ENCODE results near the gene TTF2.

The TTF2 gene

DNA sequence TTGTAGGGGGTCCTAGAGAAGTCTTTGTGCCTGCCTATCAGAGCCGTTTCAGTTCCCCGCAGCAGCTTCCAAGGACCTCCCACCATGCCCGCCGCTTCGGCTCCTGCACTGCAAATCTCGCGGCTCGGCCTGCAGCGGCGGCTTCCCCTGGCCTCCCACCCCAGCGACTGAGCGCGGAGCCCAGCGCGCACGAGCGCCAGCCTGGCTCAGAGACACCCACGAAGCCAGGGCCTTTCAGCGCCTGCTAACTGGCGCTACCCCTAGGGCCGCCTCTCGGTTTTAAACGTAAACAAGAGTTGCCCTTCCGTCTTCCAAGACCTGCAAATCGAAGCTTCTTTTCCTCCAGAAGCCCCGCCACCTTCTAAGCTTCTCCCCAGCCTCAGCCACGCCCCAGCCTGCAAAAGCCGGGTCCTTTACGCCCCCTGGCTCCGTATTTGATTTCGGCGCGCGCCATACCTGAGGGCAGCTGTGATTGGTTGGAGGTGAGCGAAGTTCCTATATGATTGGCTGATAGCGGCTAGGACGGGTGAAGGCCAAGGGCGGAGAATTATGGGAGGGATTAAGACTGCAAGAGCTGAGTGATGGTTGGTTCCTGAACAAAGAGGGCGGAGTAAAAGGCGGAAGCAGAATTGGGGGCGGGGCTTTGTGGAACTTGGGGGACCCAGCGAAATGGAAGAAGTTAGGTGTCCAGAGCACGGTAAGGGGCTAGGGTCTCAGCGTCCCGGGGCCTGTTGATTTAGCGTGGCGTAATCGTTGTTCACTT, at the start of gene TTF2:
TTF2 (plus strand) TSS at position 649 of the 763 bp plus-strand sequence; CDS start at position 670, 21 bp downstream.
- DNase-seq, result peak; percentile 99

DNA sequence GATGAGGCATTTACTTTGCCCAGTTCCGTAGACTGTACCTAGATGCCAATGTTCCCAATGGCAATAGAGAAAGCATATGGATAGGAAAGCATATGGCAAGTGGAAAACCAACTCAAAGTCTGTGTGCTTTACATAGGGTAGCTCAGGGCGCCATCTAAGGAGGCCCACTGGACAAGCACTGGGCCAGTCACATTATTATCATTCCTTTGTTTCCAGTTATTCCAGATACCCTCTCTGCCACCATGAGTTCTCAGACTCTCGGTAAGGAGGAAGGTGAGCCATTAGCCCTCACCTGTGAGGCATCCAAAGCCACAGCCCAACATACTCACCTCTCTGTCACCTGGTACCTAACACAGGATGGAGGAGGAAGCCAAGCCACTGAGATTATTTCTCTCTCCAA, 48.8 kb upstream of the TTF2 start:
- DNase-seq, result no peak

DNA sequence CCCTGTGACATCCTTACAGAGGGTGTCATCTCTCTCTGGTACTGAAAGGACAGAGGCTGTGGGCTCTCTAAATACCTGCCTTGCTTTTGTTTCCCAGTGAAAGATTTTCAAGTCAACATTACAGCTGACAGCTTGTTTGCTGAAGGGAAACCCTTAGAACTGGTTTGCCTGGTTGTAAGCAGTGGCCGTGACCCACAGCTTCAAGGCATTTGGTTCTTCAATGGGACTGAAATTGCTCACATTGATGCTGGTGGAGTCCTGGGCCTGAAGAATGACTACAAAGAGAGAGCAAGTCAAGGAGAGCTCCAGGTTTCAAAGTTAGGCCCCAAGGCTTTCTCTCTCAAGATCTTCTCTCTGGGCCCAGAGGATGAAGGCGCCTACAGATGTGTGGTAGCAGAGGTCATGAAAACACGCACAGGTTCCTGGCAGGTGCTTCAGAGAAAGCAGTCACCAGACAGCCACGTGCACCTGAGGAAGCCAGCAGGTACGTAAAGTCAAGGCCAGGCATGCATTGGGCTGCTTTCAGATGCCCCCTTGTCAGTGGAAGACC, 46.7 kb upstream of the TTF2 start:
- DNase-seq, result no peak

DNA sequence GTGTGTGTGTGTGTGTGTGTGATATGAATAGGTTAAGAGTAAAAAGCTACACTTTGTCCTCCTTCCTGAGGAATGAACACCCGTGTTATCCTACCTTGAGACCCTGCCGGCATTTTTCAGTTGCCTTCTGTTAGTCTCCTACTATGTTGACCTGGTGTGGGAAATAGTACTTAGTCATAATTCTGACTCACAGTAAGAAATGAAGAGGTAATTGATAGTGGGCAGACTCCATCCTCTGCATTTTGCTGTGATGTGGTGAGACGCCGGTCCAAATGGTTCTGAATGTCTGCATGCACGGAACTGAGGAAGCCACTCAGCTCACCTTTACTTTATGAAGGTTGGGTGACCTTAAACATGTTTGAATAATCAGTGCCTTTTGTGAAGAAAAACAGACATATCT, 45.9 kb upstream of the TTF2 start:
- DNase-seq, result no peak

DNA sequence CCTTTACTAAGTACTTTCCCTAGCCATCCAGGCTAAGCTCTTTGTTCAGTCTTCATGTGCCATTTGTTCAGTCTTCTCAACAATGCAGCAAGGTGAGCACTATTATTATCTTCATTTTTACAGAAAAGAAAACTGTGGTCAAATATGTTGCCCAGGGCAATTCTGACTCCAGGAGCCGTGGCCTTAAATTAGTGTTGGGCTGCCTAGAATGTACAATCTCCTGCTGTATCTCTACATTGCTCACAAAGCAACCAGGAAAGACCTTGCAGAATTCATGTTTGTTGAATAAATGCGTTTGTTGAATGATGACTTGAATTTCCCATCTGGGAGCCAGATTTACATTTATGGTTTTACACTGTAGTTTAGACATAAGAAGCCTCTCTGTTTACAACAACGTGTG, 44.4 kb upstream of the TTF2 start:
- no peak for DNase-seq

DNA sequence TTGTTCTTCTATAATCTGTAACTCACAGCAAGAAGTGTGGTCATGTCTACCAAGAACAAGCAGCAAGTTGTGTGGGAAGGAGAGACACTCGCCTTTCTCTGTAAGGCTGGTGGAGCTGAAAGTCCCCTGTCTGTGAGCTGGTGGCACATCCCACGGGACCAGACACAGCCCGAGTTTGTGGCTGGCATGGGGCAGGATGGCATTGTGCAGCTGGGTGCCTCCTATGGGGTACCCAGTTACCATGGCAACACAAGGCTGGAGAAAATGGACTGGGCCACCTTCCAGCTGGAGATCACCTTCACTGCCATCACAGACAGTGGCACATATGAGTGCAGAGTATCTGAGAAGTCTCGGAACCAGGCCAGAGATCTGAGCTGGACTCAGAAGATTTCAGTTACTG, 43.1 kb upstream of the TTF2 start:
- DNase-seq, result no peak

DNA sequence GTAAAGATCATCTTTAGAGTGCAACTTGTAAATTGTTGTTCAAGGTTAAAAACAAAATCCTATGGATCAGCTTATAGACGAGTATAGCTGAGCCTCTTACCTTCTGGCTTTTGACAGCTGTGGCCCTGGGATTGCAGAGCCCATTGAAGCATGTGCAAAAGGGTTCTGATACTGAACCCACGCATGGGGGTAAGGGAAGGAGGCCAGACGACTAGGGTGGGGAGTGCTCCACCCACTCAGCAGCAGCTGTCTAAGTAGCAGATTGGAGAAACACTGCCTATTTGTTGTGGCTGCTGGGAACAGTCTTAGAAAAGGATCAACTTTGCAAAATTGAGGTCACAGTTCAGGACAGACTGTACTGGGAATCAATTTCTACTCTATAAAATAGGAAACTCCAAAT, 42.5 kb upstream of the TTF2 start:
- no peak for DNase-seq

DNA sequence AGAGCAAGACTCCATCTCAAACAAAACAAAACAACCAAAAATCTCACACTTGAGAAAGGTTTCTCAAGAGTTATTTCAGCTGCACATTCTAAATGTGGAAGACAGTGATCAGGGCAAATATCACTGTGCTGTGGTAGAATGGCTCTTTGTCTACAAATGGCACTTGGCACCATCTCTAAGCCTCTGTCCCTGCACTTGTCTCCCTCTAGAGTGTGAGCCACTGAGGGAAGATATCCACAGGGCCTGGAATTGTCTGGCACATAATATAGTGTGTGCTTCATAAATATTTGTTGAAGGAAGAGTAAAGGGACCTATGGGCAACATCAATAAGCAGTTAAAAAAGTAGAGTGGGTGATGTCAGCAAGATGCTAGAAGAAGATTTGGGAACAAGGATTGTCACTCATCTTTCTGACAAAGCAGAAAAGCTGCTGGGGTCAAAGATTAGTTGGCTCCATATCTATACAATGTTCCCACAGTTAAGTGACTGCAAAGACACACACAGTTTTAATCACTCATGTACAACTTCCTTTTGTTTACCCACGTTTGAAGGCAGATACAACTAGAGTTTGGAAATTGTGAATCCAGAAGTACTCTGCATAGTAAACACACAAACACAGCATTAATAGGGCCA, 39.5 kb upstream of the TTF2 start:
- DNase-seq, result no peak

DNA sequence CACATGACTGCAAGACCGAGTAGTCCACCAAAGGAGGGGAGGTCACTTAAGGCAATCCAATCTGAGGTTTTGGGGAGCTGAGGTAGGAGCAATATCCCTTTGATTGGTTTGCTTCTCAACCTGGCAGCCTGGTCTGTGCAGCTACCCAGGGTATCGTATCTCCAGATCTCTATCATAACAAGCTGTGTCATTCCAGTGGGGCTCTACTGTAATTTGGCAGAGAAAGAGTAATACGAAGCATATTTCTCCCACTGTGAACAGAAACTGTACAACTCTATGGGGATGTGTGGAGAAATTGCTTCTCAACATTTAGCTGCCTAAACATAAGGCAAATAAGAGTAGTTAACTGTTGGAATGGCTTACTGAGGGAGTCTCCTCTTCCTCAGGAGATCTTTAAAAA, 38.0 kb upstream of the TTF2 start:
- DNase-seq, result no peak

DNA sequence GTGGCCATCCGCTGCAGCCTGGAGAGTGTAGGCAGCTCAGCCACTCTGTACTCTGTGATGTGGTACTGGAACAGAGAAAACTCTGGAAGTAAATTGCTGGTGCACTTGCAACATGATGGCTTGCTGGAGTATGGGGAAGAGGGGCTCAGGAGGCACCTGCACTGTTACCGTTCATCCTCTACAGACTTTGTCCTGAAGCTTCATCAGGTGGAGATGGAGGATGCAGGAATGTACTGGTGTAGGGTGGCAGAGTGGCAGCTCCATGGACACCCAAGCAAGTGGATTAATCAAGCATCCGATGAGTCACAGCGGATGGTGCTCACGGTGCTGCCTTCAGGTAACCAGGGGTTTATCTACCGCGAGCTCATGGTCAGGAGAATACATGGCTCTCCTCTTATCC, 34.6 kb upstream of the TTF2 start:
- no peak for DNase-seq

DNA sequence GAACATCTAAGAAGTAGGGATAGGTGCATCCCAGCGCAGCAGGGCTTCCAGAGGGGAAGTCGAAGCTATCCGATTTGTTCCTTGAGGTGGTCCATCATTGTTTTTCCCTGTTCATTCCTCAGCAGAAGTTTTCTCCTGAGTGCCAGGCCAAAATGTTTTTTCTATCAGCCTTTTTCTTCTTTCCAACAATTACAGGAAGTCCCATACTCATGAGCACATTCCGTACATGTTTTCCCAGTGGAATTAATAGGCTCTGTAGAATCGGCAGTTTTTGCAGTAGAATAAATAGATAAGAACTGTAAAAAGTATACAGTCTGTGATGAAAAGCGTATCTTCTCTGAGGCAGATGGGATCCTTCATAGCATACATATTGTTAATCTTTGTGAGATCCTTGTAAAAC, 33.8 kb upstream of the TTF2 start:
- no peak for DNase-seq

DNA sequence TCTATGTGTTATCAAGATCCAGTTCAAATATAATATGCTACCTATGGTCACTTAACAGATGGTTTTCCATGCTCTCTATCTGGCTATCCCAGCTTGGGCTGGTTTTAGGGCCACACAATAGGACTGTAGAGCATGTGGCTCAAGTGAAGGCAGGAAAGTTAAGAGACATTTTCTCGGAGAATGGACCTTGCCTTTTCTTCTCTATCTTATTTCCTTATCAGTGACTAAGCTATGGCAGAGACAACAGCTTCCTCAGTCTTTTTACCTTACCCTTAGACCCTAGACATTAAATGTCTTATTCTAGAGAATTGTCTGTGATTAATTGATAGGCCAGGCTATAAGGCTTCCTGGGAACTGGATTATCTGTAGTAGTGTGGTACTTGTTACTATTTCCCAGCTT, 30.4 kb upstream of the TTF2 start:
- no peak for DNase-seq

DNA sequence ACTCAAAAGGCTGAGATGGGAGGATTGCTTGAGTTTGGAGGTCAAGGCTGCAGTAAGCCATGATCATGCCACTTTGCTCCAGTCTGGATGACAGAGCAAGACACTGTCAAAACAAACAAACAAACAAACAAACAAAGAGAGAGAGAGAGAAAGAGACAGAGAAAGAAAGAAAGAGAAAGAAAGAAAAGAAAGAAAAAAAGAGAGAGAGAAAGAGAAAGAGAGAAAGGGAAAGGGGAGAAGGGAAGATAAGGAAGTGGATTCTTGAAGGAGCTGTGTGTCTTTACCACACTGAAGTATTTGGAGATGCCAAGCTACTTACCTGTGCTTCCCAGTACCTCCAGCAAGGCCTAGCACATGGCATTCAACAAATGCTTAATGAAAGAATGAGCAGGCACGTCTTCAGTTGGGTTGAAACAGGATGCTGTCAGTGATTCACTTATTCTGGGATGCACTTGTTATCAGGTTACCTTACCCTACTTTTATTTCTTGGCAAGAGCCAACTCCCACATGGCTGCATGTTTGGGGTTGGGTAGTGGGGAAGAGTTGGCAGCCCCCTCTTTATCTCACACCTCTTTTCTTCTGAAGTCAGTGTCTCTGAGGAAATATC, 29.8 kb upstream of the TTF2 start:
- no peak for DNase-seq

DNA sequence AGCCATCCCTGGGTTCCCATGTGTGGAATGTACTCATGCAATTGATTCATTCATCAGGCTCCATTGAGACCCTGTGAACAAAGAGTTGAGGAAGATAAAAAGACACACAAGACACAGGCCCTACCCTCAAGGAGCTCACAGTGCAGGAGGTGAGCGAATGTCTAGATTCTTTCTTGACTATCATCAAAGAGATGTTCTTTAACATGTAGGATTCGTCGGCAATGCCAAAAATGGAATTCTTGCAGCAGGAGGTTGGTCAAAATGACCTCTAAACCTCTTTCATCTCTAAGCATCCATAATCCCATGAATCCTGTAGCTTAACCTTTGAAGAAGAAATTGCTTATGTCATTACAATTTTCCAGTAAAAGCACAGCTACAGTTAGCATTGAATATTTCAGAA, 27.9 kb upstream of the TTF2 start:
- no peak for DNase-seq

DNA sequence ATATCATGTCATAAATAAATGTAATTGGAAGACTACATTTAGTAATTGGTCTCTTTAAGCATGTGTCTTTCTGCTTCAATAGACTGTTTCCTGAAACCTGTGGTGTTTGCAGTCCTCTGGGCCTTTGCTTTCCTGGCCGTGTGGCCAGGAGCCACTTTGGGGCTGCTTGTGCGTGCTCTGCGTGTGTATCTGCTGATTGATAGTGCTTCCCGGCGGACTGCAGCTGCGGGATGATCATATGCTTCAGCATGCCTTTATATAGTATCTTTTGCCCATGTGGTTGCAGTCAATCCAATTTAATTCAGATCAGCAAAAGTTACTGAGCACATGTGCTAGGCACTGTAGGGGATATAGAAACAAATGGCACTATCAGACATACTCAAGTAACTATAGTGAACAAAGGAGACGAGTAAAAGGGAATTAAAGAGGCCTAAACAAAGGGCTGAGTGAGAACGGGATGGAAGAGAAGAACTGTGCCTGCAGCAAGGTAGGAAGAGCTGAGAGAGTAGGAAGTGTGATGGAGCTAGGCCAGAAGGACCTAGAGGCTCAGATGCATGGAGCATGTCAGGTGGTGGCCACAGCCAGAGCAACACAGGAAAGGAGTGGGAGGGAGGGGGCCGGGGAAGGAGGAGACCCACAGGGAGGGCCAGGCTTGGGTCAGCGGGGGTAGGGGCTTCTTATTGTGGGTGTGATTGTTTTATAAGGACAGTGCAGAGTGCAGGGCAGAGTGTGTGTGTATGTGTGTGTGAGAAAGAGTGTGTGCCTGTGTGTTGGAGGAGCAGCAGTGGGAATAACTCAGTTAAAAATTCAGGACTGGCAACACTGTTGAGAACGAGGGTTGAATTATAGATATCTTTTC, 27.2 kb upstream of the TTF2 start:
- DNase-seq, result no peak

DNA sequence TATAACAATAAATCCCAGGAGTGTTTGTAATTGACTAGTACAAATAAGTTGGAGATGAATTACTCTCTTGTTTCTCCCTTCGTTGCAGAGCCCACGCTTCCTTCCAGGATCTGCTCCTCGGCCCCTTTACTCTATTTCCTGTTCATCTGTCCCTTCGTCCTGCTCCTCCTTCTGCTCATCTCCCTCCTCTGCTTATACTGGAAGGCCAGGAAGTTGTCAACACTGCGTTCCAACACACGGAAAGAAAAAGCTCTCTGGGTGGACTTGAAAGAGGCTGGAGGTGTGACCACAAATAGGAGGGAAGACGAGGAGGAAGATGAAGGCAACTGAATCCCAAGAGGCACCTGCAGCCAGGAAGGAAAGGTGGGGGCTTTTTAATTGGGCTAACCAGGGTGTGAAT, 26.4 kb upstream of the TTF2 start:
- DNase-seq, result no peak

DNA sequence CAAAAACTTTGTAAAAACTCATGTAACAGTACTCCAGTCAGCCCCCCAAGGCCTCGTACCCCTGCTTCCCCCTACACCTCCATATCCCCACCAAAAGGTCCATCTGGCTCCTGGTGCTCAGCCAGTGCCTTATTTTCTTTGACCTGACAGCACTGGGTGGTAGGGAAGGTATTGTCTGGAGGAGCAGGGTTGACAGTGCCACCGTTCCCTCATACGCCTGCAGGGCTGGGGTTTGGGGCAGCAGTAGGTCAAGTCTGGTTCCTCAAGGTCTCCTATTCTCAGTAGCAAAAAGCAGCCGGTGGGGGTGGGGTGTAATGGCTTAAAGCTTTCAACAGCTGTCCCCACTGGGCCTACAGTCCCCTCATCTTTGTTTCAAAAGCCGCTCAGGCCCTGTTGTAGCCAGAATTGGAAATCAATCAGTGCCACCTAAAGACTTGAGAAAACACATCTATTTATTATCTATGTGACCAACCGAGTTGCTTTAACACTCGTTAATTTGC, 25.3 kb upstream of the TTF2 start:
- no peak for DNase-seq

DNA sequence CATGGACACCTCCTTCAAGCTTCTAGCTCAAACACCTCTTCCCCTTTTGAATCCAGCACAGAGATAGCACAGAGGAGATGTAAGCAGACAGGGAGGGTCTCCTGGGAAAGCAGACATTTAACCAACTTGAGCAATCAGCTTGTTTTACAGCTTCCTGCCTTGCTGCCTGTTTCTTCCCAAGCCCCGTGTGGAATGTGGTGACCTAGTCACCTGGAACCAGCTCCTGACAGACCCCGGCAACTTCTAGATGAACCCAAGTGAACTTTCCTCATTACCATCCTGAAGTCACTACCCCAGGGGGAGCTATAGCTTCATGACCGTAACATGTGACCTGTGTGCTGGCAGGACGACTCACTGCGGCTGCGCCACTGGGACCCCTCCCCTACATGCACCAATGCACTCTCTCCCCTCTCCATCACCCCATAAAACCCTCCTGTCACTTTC, 24.1 kb upstream of the TTF2 start:
- no peak for DNase-seq

DNA sequence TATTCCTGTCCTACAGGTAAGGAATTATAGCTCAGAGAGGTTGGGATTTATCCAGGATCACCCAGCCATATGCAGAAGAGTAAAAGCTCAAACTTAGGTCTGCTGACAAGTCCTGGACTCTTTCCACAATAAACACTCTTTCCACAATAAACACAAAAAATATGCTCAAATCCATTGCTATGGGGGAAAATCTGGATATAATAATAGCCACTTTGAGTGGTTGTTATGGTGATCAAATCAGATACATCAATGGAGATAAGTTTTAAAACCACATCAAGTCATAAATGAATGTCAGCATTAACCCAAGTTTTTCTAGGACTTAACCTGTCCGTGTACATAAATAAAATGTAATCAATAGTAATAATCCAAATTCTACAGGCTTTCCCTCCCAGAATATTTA, 22.3 kb upstream of the TTF2 start:
- DNase-seq, result no peak

DNA sequence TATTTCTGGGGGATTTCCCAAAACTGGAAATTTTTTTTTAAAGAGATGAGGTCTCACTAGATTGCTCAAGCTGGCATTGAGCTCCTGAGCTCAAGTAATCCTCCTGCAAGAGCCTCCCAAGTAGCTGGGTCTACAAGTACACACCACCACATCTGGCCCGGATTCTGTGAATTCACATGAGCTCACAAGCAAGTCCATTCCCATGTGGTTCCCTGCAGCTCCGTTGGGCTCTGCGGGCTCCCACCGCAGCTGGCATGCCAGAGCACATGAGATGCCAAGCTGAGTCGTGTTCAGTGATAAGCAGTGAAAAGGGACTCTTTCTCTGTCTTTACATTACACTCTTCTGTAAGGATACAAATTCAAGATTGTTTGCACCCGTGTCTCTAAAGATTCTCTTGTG, 21.9 kb upstream of the TTF2 start:
- DNase-seq, result no peak

DNA sequence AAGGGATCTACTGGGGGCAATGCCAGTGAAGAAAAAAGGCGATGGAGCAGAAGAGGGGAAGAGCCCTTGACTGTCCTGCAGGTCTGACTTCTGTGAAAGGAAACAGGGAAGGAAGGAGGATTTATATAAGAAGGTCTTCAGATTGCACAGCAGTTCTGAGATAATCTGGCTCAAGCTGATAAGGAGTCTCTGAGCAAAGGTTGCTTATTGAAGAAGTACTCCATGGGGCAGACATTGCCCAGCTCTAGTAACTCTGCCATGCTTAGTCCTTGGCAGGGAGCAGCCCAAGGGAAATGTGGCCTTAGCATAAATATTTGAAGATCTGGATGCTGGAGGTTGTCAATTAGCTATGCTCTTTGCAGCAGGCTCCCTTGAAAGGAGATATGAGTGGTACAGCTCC, 15.9 kb upstream of the TTF2 start:
- no peak for DNase-seq

DNA sequence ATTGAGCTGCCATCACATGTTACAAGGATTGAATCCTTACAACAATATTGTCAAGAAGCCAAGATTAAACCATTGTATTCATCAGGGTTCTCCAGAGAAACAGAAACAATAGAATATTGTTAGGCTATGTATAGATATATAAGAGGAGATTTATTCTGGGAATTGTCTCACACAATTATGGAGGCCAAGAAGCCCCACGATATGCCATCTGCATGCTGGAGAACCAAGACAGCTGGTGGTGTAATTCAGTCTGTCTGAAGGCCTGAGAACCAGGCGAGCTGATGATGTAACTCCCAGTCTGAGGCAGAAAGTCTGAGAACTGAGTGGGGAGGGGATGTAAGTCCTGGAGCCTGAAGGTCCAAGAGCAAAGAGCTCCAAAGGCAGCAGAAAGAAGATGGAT, 14.5 kb upstream of the TTF2 start:
- no peak for DNase-seq

DNA sequence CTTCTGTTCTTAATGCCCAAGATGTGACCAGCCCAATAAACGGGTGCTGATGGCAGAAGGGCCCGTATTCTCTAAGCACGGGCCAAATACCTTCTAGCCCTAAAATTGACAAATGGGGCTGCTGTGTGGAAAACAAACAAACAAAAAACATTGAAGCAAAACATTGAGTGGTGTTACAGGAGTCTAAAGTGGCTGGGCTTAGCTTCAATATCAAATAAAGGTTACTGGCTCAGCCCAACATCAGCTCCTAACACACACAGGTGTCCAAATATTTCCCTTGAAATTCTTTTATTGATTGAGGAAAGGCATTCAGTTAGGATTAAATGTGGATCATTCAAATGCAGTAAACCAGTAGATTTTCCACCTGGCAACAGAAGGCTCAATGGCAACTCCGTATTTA, 13.3 kb upstream of the TTF2 start:
- DNase-seq, result no peak
